RPMI8226 (cell line): ENCODE results near the gene SYNM.
"Not testable (repeated sequence)": the region's sequence is repeated elsewhere in the genome, so short reads cannot be mapped to it uniquely, and the experiment has no call there.

Experiments used
- DNase-seq: peaks from one replicate; pipeline ENCODE4 v3.0.0-alpha.2; 2015

SYNM gene

GRCh38 chr15:99106417-99107220 lies 1.7 kb downstream of the SYNM start:
- peak; percentile 62 for DNase-seq

DNA sequence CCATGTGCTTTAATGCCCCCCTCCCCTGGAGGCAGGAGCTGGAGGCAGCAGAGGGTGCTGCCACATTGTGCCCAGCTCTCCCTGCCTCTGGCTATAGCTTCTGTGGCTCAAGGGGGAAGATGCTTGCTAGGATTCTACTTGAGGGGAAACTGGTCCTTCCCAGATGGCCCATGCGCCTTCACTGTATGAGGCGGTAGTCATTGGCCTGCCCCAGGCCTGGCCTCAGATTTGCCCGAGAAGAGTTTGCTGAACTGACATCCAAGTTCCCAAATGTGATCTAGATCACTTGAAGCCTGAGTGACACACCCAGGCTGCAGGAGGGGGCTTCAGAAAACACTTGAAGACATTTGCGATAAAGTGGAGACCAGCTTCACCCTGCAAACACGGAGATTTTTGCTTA lies 4.1 kb downstream of the SYNM start:
- DNase-seq = no peak

GRCh38 chr15:99109555-99110021 lies 4.7 kb downstream of the SYNM start:
- no peak for DNase-seq

GRCh38 chr15:99110093-99110492 lies 5.2 kb downstream of the SYNM start:
- no peak for DNase-seq

DNA sequence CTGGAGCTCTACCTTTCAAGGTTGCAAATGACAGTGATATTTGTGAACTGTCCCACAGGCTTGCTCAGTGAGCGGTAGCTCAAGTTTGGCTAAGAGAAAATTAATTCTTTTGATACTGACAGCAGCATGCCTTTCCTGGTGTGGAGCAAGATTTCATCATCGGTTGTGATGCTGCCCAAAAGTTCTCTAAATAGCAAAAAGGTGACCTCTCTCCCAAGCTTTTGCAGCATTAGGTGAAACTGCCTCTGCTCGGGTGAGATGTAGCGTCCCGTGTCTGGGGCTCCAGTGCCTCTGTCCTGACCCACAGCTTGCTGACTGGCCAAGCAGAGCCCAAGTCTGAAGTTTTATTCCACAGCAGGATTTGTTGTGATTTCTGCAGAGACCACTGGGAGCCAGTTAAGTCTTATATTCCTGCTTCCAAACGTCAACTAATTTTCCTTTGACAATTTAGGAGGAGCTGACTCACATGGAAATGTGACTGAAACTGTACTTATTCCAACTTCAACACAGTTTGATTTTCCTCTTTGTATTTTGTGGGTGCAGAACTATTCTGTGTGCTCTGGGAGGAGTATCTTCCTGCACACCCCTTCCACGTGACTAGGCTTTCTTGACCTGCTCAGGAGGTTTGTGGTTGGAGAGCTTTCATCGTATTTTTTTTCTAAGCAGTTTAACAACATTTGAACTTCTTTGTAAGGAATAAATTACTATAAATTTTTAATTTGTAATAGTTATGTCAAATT lies 5.9 kb downstream of the SYNM start:
- DNase-seq = no peak

DNA sequence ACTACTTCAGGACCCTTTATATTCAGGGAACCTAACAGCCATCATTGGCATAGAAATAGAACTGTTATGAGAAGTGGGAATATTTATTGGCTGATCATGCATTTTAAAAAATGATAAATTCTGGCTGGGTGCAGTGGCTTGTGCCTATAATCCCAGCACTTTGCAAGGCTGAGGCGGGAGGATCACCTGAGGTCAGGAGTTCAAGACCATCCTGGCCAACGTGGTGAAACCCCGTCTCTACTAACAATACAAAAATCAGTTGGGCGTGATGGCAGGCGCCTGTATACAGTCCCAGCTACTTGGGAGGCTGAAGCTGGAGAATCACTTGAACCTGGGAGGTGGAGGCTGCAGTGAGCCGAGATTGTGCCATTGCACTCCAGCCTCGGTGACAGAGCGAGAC lies 6.8 kb downstream of the SYNM start:
- DNase-seq = not testable (repeated sequence)

DNA sequence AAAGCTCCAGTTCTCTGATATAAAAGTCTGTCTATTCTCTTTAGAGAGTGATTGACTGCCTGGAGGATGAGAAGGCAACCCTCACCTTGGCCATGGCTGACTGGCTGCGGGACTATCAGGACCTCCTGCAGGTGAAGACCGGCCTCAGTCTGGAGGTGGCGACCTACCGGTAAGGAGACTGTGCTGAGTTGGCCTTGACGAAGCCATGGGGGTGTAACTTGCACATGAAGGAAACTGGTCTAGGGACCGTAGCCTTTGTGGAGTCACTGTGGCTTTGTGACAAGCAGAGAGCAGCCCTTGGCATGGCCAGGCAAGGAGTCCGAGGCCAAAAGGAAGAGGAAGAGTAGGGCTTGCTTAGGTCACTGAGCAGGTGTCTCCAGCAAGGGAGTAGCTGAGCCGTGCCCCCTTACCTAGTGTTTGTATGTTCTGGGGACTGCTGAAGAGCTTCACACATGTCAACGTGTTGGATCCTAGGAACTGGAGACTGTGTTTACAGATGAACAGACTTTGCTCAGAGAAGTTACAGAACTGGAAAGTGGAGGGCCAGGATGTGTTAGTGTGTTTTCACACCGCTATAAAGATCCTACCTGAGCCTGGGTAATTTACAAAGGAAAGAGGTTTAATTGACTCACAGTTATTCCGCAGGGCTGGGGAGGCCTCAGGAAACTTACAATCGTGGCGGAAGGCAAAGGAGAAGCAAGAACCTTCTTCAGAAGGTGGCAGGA lies 8.8 kb downstream of the SYNM start:
- DNase-seq = no peak

DNA sequence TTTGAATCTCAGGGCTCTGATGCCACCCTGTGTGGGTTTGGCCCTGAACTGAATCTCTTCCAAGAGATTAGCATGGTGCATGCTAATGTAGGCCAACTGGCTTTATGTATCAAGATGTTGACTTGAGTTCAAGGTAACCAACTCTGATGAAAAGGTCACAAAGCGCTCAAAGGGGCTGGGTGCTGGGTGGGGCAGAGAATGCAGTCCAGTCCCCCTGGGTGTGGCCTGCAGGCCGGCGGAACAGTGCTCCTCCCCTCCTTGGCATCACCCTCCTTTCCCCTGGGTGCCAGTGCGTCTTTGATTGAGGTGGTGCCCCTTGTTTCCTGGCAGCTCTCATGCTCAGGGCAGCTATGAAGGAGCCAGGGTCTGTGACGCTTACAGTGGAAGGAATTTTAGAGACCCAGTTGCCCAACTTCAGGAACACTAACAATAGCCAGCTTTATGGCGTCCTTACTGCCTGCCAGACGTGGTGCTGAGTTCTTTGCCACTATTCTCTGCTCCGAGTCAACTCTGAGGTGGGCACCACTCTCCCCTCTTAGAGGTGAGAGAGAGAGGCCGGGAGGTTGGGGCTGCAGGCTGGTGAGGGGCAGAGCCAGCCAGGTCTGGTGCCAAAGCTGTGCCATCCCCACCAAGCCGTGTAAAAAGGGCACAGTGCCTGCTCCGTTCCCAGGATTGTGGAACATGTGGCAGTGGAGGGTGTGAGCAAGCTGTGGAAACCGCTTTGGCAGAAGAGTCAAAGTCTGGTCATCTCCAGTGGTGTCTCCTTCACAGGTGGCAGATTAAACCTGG lies 9.8 kb downstream of the SYNM start:
- no peak for DNase-seq

- no peak for DNase-seq
Measured at GRCh38 chr15:99115300-99116215, 10.7 kb downstream of the SYNM start.

- no peak for DNase-seq
Measured at GRCh38 chr15:99117111-99117510, 12.2 kb downstream of the SYNM start.

GRCh38 chr15:99117563-99118257 lies 12.8 kb downstream of the SYNM start:
- DNase-seq = no peak

DNA sequence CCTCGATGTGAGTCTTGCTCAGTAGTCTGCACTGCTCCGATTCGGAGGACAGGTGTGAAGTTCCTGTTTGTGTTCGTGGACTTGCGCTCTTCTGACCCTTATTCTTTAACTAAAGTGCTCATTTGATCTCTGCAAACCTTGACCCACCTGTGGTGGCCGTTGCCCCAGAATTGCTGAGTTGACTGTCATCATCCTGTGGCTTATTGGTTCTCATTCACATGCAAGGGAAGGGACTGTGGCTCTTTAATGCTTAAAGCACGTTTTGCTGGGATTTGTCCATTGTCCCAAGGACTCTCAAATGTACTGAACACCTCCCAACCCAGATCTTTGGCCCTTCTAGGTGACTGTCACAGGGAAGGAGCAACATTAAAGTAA lies 13.4 kb downstream of the SYNM start:
- DNase-seq = no peak

DNA sequence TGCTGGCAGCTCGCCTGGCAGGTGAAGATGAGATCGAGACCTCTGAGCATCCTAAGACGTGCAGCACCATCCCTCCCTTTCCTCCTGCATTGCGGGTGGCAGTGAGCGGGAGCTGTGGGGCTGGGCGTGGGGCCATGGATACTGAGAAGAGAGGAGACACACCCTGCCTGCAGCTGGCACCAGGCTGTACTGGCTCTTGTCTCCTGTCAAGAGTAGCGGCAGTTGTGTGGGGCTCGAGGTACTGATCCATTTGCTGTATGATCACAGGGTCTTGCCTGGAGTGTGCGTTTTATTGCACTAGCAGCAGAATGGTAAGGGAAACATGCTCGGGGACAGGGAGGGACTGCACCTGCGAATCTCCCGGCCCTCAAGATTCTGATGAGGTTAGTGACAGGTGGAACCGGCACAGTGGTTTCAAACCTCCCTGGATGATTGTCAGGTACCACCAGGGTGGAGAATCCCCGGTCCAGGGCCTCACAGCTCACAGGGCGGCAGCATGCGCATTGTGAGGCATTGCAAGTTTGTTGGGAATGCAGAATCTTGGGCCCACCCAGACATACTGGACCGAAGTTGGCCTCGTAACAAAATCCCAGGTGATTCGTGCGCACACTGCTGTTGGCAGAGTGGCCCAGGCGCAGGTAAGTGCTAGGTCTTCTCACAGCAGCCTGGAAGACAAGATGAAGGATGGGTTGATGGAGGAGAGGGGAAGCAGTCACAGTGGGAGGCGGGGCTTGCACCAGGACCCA lies 14.1 kb downstream of the SYNM start:
- no peak for DNase-seq

DNA sequence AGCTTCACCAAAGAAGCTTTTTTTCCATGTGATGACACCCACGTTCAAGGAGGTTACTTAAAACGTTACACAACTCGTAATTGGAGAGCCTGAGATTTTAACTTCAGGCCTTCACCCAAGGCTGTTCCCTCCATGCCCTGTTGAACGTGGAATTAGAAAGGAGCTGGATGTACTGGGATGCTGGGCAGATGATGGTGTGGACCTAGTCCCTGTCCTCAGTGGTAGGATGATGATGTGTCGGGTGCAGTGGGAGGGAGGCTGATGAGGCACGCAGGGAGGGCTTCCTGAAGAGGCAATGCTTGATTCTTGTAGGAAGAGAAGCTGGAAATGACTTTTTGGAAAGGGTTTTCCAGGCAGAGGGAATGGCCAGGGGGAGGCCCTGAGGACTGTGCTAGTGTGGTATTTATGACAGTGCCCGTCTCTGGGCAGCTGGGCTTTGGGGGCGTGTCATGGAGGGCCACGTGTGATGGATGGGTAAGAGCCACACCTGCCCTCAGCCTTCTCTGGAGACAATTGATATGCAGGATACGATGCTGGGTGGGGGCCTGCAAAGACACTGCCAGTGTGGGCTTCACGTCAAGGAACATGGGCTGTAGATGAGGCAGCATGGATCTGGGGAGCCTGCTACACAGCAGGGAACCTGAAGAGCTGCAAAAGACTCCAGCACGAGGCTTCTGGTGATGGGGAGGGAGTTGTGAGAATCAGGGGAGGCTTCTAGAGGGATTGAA lies 15.3 kb downstream of the SYNM start:
- no peak for DNase-seq

- no peak for DNase-seq
Measured at GRCh38 chr15:99121207-99121606, 16.3 kb downstream of the SYNM start.

DNA sequence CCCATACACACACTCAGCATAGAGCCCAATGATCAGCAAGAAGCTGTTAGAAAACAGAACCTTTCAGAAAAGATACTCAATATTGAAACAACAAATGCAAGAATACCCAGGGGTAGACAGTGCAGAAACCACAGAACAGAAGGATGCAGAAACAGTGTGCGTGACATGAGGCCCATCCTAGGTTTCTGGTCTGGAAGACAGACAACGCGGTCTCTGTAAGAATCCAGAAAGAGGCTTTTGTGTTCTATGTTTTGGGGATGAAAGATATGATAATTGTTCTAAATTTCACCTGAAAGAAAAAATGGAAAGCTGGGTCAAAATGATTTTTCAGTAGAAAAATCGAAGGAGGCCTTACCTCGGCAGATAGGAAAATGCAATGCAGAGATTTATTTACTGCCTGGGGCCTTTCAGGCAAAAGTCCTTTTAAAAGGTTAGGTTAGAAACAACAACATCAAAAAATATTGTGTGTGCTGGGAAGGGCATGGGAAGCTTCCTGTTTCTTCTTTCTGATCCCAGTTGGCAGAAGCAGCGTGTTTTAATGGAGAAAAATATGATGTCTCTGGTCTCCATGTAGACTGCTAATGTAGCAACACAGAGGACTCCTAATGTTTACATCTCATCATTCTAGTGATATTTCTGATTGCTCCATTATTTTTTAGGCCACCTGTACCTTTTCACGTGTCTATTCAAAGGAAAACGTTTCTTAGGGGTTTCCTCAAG lies 17.0 kb downstream of the SYNM start:
- no peak for DNase-seq

GRCh38 chr15:99122831-99123712 lies 18.2 kb downstream of the SYNM start:
- no peak for DNase-seq
